GM21528 (cell line): Measurements from ENCODE around the gene CDH10.

Source experiments
- ATAC-seq: cut with Tn5 transposase; IDR thresholded peaks from one replicate; pipeline ENCODE4 v1.9.1; 2021; ENCODE audit warnings: mild to moderate bottlenecking, moderate library complexity; ENCODE audit not compliant: unreplicated experiment, low FRiP score

The CDH10 gene

GRCh38 chr5:24492229-24492628 lies 152.5 kb downstream of the CDH10 start:
- ATAC-seq = no peak

GRCh38 chr5:24491490-24491889 lies 153.3 kb downstream of the CDH10 start:
- no peak for ATAC-seq

GRCh38 chr5:24487368-24488229 lies 157.2 kb downstream of the CDH10 start:
- ATAC-seq = no peak

- ATAC-seq = no peak
These were observed 163.8 kb downstream of the CDH10 start for GRCh38 chr5:24480952-24481351.

GRCh38 chr5:24477958-24478357 lies 166.8 kb downstream of the CDH10 start:
- no peak for ATAC-seq

GRCh38 chr5:24475101-24475500 lies 169.7 kb downstream of the CDH10 start:
- no peak for ATAC-seq

- no peak for ATAC-seq
These were observed 170.1 kb downstream of the CDH10 start for GRCh38 chr5:24474685-24475084.

GRCh38 chr5:24472518-24472917 lies 172.3 kb downstream of the CDH10 start:
- ATAC-seq = no peak

GRCh38 chr5:24444414-24444813 lies 200.4 kb downstream of the CDH10 start:
- no peak for ATAC-seq

GRCh38 chr5:24439465-24439864 lies 205.3 kb downstream of the CDH10 start:
- ATAC-seq = no peak
